Measurements from ENCODE around the gene GPRC5A.

DNA sequence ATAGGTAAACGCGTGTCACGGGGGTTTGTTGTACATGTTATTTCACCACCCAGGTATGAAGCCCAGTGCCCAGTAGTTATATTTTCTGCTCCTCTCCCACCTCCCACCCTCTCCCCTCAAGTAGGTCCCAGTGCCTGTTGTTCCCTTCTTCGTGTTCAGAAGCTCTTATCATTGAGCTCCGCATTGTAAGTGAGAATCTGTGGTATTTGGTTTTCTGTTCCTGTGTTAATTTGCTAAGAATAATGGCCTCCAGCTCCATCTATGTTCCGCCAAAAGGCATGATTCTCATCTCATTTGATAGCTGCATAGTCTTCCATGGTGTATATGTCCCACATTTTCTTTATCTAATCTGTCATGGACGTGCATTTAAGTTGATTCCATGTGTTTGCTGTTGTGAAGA lies 67.5 kb downstream of the GPRC5A start:
- TF ChIP-seq EZH2phosphoT487 (IDR thresholded peaks at IDR 0.05; ENCODE audit: unreplicated experiment) (no peak), NANOG (IDR thresholded peaks at IDR 0.05; ENCODE audit: borderline replicate concordance) (no peak), POLR2AphosphoS5 (IDR thresholded peaks at IDR 0.05; ENCODE audit: low read depth) (no peak), REST (IDR thresholded peaks at IDR 0.05; ENCODE audit: unreplicated experiment) (no peak), EZH2 (IDR thresholded peaks at IDR 0.05; ENCODE audit: low read depth, unreplicated experiment) (no peak), JUNB (IDR thresholded peaks at IDR 0.05; ENCODE audit: unreplicated experiment) (no peak), ZNF114 (CRISPR knock-in tag; IDR thresholded peaks at IDR 0.05) (no peak), CREB1 (CRISPR knock-in tag; IDR thresholded peaks at IDR 0.05; ENCODE audit: low read depth) (no peak), STAT1 (IDR thresholded peaks at IDR 0.05; ENCODE audit: unreplicated experiment) (no peak)
- TF ChIP-seq, protein P1, sequence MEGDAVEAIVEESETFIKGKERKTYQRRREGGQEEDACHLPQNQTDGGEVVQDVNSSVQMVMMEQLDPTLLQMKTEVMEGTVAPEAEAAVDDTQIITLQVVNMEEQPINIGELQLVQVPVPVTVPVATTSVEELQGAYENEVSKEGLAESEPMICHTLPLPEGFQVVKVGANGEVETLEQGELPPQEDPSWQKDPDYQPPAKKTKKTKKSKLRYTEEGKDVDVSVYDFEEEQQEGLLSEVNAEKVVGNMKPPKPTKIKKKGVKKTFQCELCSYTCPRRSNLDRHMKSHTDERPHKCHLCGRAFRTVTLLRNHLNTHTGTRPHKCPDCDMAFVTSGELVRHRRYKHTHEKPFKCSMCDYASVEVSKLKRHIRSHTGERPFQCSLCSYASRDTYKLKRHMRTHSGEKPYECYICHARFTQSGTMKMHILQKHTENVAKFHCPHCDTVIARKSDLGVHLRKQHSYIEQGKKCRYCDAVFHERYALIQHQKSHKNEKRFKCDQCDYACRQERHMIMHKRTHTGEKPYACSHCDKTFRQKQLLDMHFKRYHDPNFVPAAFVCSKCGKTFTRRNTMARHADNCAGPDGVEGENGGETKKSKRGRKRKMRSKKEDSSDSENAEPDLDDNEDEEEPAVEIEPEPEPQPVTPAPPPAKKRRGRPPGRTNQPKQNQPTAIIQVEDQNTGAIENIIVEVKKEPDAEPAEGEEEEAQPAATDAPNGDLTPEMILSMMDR (conservative IDR thresholded peaks at IDR 0.05; ENCODE audit: low read depth in 2 of 2), result no peak
- TF ChIP-seq, protein P2, sequence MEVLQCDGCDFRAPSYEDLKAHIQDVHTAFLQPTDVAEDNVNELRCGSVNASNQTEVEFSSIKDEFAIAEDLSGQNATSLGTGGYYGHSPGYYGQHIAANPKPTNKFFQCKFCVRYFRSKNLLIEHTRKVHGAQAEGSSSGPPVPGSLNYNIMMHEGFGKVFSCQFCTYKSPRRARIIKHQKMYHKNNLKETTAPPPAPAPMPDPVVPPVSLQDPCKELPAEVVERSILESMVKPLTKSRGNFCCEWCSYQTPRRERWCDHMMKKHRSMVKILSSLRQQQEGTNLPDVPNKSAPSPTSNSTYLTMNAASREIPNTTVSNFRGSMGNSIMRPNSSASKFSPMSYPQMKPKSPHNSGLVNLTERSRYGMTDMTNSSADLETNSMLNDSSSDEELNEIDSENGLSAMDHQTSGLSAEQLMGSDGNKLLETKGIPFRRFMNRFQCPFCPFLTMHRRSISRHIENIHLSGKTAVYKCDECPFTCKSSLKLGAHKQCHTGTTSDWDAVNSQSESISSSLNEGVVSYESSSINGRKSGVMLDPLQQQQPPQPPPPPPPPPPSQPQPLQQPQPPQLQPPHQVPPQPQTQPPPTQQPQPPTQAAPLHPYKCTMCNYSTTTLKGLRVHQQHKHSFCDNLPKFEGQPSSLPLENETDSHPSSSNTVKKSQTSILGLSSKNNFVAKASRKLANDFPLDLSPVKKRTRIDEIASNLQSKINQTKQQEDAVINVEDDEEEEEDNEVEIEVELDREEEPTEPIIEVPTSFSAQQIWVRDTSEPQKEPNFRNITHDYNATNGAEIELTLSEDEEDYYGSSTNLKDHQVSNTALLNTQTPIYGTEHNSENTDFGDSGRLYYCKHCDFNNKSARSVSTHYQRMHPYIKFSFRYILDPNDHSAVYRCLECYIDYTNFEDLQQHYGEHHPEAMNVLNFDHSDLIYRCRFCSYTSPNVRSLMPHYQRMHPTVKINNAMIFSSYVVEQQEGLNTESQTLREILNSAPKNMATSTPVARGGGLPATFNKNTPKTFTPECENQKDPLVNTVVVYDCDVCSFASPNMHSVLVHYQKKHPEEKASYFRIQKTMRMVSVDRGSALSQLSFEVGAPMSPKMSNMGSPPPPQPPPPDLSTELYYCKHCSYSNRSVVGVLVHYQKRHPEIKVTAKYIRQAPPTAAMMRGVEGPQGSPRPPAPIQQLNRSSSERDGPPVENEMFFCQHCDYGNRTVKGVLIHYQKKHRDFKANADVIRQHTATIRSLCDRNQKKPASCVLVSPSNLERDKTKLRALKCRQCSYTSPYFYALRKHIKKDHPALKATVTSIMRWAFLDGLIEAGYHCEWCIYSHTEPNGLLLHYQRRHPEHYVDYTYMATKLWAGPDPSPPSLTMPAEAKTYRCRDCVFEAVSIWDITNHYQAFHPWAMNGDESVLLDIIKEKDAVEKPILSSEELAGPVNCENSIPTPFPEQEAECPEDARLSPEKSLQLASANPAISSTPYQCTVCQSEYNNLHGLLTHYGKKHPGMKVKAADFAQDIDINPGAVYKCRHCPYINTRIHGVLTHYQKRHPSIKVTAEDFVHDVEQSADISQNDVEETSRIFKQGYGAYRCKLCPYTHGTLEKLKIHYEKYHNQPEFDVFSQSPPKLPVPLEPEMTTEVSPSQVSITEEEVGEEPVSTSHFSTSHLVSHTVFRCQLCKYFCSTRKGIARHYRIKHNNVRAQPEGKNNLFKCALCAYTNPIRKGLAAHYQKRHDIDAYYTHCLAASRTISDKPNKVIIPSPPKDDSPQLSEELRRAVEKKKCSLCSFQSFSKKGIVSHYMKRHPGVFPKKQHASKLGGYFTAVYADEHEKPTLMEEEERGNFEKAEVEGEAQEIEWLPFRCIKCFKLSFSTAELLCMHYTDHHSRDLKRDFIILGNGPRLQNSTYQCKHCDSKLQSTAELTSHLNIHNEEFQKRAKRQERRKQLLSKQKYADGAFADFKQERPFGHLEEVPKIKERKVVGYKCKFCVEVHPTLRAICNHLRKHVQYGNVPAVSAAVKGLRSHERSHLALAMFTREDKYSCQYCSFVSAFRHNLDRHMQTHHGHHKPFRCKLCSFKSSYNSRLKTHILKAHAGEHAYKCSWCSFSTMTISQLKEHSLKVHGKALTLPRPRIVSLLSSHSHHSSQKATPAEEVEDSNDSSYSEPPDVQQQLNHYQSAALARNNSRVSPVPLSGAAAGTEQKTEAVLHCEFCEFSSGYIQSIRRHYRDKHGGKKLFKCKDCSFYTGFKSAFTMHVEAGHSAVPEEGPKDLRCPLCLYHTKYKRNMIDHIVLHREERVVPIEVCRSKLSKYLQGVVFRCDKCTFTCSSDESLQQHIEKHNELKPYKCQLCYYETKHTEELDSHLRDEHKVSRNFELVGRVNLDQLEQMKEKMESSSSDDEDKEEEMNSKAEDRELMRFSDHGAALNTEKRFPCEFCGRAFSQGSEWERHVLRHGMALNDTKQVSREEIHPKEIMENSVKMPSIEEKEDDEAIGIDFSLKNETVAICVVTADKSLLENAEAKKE (CRISPR knock-in tag; IDR thresholded peaks at IDR 0.05), result no peak

Measured in GM23338 (cell line).